Measurements from ENCODE around the gene ERCC5.

Gene ERCC5

DNA sequence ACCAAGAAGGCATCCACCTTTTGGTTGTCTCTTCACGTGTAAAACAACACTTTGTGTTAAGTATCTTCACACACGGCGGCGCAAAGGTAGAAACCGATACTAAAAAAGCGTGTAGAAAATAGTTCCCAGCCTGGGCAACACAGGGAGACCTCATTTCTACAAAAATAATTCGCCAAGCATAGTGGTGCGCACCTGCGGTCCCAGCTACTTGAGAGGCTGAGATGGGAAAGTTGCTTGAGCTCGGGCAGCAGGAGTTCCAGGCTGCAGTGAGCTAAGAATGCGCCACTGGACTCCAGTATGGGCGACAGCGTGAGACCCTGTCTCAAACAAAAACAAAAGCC, 573 bp upstream of the ERCC5 start:
- no peak for DNase-seq (ENCODE audit: low spot score)

DNA sequence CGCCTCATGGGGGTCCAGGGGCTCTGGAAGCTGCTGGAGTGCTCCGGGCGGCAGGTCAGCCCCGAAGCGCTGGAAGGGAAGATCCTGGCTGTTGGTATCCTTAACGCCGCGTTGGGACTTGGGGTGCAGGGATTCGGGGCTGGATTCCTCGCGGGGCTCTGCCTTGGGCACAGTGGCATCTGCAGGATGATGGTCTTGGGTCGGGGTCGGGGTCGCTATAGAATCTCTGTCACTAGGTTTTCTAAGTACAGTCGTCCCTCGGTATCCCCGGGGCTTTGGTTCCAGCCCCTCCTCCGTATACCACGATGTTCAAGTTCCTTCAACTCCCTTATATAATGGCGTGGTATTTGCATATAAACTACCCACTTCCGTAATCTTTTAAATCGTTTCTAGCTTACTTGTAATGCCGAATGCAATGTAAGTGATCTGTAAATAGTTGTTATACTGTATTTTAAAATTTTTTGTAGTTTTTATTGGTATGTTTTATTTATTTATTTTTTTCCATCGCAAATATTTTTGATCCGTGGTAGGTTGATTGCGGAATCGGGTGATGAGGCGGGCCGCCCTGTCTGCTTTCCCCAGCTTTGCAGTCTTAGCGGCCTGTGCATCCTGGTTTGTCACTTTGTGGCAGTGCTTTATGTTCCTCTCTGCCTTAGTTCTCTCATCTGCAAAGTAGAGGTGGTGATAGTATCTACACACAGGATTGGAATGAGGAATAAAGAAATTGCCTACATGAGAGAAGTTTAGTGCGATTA, 606 bp downstream of the ERCC5 start:
- DNase-seq (ENCODE audit: low spot score) = peak; percentile 63

DNA sequence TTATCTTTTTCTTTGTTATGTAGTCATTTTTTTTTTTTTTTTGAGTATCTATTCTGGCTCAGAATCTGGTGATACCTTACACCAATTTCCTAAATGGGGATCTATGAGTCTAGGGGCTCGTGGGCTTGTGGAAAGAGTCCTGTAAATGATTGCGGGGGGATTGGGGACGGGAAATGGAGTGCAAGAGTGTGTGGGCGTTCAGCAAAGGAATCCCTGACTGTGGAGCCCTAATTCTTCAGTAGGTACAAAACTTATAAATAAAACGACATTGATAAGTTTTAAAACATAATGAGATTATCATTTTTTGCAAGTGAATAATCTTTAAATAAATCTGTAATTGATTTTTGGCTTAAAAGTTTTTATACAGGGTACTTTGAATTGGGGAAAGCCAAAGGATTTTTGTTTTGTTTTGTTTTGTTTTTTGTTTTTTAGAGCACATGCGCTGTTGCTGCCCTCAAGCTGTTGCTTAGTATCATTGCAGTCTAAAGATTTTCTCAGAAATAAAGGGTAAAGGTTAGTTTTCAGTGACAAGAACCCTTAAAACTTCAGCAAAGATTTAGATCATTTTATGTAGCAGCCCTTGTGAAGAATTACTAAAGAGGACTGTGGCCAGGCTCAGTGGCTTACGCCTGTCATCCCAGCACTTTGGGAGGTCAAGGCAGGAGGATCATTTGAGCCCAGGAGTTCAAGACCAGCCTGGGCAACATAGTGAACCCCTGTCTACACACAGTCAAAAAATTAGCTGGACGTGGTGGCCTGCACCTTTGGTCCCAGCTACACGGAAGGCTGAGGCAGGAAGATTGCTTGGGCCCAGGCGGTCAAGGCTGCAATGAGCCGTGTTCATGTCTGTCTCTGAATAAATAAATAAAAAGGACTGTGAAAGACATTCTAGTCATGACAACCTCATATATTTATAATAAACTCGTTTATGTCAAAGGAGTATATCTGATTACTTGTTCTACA, 1.7 kb downstream of the ERCC5 start:
- peak; percentile 74 for DNase-seq (ENCODE audit: low spot score)

DNA sequence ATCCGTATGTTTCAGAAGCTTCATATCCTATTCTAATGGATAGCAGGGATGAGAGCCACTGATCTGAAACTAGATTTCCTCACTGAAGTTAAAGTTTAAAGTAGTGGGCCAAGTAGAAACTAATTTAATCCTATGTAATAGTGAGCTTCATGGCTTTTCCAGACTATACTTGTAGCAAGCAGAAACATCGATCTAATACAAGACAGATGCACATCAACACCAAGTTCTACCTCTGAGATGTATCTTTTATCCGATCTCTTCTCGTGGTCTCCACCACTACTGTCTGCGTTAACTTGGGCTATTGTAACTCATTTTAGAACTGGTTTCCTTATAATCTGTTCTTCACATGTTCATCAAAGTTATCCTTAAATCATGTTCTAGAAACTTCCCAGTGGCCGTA, 3.1 kb downstream of the ERCC5 start:
- no peak for DNase-seq (ENCODE audit: low spot score)

DNA sequence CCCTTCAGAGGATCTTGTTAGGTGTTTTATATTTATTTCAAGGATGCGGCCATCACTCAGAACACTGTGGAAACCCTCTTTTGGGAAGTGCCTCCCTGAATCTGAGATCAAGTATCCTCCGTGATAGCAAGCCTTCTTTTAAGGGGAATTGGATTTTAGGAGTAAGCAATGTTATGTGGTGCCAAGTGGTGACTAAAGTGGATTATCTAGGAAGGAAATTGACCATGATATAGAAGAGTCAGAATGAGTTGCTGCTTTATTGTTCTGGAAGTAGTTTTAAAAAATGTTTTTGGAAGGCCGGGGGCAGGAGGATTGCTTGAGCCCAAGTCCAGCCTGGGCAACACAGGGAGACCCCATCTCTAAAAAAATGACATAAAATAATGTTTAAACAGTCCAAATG, 6.7 kb downstream of the ERCC5 start:
- DNase-seq (ENCODE audit: low spot score) = no peak

DNA sequence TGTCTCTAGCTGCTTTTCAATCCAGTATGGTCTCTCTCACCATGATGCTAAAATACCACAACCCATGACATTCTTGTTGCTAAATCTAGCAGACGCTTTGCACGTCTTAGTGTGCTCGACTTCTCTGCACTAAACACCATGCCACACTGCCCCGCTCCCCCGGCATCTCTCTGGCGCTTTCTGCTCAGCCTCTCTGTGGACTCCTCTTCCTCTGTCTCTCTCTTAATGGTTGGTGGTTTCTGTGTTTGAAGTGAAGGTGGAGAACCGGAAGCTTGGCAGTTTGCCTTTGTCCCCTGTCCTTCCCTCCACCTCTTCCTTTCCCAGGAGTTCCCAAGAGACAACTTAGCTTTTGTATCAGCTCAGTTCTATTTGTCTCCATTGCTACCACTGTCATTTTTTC, 8.8 kb downstream of the ERCC5 start:
- DNase-seq (ENCODE audit: low spot score) = no peak

DNA sequence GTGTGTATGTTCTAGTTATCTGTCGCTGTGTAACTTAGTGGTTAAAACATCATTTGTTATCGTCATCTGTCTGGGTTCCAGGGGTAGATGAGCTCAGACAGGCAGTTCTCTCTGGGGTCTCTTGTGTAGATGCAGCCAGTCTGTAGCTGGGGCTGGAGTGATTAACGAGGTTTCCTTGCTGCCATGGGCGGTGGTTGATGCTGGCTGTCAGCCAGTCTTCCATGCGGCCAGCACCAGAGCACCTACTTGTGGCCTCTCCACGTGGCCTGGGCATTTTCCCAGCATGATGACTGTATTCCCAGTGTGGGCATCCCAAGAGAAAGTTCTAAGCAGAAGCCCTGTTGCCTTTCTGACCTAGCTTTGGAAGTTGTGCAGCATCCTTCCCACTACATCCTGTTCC, 10.7 kb downstream of the ERCC5 start:
- no peak for DNase-seq (ENCODE audit: low spot score)

DNA sequence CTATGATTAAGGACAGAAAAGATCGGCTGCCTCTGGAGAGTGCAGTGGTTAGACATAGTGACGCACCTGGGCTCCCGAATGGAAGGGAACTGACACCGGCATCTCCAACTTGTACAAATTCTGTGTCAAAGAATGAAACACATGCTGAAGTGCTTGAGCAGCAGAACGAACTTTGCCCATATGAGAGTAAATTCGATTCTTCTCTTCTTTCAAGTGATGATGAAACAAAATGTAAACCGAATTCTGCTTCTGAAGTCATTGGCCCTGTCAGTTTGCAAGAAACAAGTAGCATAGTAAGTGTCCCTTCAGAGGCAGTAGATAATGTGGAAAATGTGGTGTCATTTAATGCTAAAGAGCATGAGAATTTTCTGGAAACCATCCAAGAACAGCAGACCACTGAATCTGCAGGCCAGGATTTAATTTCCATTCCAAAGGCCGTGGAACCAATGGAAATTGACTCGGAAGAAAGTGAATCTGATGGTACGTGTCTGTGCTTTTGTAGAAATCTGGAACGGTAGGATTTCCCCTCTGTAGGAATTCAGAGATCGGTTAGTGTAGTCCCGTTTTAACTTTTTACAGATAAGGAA, 16.9 kb downstream of the ERCC5 start:
- no peak for DNase-seq (ENCODE audit: low spot score)

DNA sequence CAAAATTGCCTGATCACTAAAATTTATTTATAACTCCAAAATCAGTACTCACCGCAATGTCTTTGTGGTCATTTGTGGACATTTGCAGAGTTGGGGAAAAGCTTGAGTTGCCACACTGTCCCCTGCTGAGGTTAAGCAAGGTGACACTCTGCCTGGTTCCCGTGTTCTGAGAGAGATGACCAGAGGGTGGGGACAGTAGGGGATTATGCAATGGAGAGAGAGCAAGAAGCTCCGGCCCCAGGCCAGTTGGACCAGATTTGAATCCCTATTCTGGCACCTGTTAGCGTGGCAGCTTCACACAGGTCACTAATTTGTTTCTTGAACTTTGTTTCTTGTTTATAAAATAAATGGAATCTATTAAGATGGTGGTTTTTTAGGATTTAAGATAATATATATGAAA, 17.8 kb downstream of the ERCC5 start:
- DNase-seq (ENCODE audit: low spot score) = no peak

DNA sequence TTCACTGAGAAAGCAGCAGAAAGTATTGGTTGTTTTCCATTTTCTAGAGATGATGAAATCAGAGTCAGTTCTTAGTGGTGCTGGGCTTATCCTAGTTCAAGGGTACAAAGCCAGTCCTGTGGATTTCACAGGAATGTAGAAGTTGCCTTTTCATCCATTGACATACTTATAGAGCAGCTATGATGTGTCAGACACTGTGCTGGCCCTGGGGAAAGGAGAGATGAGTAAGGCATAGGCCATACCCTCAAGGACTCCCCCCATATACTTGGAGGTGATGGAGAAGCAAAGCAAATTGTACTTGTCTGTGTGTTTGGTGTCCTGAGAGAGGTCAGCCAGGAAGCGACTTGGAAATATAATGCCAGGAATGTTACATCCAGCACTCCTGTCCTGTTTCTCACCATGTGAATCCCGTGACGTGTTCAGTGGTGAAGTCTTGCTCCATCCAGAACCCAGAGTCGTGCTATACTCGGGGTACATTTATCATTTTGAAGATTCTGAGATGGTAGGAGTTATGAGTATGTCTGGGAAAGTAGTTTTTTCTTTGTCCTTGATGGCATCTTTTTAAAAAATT, 22.6 kb downstream of the ERCC5 start:
- no peak for DNase-seq (ENCODE audit: low spot score)

DNA sequence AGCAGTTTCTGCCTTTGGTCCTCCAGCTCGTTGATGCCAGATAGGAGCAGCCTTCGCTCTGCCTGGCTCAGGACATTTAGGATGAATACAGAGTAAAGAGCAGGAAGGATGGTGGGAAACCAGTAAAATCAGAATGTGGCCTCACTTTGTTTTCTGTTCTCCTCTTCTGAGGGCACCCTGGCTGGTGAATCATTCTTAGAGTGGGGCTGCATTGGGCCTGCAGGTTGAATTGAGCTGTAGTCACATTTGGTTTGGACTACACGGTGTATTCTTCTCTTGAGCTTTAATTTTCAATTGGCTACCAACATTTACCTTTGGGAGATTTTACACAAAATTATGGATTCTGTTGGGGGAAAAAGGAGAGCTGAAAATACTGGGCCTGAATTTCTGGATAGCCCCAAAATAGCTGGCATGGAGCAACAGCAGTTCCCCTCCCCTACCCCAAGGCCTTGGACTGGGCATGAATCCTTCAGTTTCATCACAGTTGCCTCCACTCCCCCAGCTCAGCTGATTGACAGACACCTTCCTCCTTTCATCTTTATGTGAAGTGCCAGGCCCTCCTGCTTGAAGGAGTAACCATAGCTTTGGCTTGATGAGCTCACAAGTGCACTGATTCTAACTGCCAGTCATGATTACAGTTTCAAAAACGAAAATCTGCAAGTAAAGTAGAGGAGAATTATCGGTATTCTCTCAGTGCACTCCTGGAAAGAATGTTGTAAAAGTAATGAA, 24.3 kb downstream of the ERCC5 start:
- DNase-seq (ENCODE audit: low spot score) = no peak

DNA sequence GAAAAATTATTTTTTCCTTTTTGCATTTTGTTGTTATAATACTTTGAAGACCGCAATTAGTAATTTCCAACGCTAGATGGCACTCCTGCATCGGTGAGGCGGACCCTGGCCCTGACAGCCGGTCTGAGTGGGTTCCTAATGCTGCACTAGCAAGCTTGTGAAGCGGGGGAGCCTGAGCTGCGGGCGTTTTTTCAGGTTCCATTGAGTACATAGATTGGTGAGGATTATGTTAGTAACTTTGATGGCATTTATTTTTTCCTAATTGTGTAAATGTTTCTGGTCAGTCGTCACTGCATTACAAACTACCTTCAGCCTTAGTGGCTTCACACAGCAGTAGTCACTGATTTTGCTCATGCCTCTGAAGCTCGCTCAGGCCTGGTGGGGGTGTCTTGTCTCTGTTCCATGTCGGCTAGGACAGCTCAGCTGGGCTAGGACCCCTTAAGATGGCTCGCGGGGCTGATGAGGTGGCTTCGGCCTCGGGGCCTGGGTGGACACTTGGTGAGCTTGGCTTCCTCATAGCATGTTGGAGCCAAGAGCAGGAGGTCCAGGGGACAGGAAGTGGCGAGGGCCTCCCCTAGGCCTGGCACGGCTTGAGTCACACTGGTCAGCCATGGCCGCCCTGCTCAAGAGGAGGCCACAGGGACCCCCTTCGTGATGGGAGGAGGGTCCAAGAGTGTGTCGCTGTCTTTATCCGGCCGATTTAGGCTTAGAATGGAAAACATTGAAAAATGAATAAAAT, 25.0 kb downstream of the ERCC5 start:
- peak; percentile 57 for DNase-seq (ENCODE audit: low spot score)

DNA sequence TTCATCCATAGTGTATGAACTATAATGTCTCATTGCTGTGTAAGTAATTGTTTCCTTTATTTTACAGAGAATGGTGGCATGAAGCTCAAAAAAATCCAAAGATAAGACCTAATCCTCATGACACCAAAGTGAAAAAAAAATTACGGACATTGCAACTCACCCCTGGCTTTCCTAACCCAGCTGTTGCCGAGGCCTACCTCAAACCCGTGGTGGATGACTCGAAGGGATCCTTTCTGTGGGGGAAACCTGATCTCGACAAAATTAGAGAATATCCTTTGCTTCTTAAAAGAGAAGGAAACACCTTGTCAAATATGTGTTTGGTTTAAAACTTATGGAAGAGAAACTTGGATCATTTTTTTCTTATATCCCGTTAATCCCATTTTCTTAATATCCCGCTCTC, 26.3 kb downstream of the ERCC5 start:
- DNase-seq (ENCODE audit: low spot score) = no peak

DNA sequence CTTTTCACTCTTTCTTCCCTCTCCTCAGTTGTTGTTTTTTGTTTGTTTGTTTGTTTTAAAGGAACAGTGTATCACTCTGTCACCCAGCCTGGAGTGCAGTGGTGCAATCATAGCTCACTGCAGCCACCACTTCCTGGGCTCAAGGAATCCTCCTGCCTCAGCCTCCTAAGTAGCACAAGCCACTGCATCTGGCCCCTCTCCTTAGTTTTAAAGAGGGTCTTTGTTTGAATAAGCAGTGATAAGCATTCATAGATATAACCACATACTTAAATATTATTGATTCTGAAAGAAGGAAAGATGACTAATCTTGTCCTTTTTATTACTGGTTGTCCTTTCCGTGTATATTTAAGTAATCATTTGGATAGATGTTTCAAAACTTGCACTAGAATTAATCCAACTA, 26.7 kb downstream of the ERCC5 start:
- DNase-seq (ENCODE audit: low spot score) = no peak

DNA sequence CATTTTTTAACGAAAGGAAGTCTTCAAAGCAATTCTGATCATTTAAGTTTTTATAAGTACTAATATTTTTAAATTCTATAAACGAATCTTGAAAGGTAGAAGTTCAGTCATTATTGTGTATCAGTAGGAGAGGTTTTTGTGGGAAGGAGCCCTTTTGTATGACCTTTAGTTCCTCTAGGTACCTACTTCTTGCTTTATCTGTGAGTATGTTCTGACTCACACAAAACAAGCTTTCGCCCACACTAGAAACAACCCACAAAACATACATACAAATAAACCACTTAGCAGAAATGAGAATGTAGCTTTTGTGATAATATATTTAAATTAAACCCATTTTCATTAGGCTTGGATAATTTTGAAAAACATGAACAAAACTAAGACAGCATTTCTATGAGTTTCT, 27.8 kb downstream of the ERCC5 start:
- no peak for DNase-seq (ENCODE audit: low spot score)

DNA sequence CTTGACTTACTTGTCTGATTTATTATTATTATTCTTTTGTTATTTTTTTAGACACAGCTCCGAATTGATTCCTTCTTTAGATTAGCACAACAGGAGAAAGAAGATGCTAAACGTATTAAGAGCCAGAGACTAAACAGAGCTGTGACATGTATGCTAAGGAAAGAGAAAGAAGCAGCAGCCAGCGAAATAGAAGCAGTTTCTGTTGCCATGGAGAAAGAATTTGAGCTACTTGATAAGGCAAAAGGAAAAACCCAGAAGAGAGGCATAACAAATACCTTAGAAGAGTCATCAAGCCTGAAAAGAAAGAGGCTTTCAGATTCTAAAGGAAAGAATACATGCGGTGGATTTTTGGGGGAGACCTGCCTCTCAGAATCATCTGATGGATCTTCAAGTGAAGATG, 29.4 kb downstream of the ERCC5 start:
- no peak for DNase-seq (ENCODE audit: low spot score)

DNA sequence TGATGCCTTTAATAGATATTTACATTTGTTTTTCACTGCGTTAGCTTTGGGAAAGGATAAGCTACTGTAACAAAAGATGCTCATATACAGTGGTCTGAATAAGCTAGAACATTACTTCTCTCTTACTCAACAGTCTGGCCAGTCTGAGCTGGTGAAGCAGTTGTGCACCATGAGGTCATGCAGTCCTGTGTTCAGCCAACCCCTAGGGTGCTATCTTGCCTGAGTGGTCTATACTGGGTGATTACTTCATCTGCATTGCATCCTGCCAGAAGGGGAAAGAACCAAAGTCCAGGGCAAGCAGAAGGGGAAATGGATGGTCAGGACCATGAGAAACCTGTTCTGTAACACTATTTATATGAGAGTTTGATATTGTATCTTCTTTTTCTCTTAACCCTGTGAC, 31.5 kb downstream of the ERCC5 start:
- no peak for DNase-seq (ENCODE audit: low spot score)

DNA sequence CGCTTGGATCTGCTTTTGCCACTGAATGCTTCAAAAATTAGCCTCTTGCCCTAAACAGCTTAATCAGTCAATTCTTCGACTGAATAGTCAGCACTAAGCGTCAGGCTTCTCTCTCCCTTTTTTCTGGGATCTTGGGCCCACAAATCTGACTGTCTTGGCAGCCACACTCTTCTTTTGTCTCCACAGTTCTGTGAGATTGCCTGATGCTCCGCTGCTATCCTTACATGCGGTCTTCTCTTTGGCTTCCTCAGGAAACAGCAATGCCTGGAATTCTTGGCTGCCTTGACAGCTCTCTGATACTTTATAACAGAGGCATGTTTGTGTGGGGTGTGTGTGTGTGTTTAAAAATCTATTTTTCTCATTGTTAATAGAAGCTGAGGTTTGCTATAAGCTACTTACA, 32.6 kb downstream of the ERCC5 start:
- no peak for DNase-seq (ENCODE audit: low spot score)

DNA sequence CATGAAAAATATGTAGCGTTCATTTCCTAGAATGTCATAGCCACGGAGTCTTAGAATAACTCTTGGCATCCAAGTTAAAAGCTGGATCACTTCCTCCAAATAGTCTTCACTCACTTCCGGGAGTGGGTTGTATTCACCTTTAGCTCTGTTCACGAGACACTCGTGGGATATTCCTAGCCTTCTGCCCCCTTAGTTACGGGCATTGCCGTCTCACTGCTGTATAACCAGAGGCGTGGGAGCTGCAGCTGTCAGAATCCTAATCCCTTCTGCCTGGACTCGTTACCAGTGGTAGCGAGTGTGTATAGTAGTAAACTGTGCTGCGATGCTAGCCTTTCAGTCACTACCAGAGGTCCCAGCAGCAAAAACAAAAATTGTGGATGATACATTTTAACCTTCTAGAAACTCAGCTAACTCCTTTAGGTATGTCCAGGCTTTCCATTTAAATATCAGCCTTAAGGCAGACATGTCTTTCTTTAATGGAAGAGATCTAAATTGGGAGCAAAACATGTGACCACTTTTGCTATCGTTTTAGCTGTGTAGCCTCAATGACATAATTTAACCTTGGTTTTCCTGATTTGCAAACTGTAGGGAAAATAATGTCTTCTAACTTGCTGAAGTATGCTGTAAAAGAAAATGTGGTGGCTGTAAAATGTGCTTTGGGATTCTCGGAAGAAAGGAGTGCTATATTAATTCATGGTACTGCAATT, 34.1 kb downstream of the ERCC5 start:
- DNase-seq (ENCODE audit: low spot score) = no peak

DNA sequence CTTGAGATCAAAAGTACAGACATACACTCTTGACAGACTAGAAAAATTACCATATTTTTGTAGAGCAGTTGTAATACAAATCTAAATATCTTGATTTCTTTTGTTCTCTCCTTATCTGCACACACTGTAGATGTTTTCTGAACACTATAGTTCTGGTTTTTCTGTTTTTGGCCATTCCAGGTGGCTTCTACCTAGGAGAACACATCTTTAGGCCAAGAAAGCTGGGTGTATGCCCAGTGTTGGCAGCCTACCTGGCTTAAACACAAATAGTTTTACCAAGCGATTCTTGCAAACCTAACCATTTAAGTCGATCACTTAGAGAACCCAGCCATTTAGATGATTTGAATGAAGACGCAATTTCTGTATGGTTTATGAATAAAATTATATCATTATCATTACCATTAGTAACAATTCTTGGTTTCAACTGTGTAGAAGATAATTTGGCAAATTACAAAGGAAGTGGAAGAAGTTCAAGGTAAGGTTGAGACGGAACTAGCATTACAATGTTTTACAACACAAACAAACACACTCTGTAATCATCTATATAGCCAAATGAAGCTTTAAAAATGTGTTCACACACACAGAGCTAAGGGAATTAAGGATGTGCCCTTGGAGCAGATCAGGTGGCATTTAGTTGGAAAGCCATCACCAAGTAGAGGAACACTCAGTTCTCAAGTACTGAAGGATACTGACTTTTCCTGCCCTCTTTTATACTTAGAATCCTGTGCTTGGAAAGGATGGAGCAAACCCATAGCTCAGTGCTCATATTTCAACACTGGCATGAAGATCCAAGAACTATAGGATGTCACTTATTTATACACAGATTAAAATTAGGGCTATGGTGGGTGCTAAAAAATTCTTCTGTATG, 36.2 kb downstream of the ERCC5 start:
- no peak for DNase-seq (ENCODE audit: low spot score)
